GM12878 (cell line): Measurements from ENCODE around the gene UBL4A. TPM values are rescaled to one million over a fixed set of nuclear protein-coding genes. Genes with fewer than 3 reads are reported as not detected.

Source experiments
- ATAC-seq: fragments of 200-7000 bp; cut with Tn5 transposase; 3 replicates; pipeline ENCODE4 v1.9.1; 2020; ENCODE audit warnings: mild to moderate bottlenecking, moderate library complexity
- BruUV-seq: library from RNA; stranded (reverse); fragments of 400-500 nt; replicated peaks from 2 replicates; lab custom pipeline; 2021; lab: Mats Ljungman, UMichigan
- CTCF ChIA-PET: fragments of 300-600 bp; sonication (Branson Sonifier 250); formaldehyde crosslinking; extraction: SDS; loops from one replicate; lab custom pipeline; 2021; ENCODE audit warnings: inconsistent platforms; lab: Yijun Ruan, JAX
- POLR2A ChIA-PET: fragments of 350-600 bp; formaldehyde crosslinking; extraction: SDS; loops from one replicate; lab custom pipeline; 2021; ENCODE audit warnings: inconsistent platforms; lab: Charles Lee
- RAD21 ChIA-PET: fragments of 300-600 bp; sonication (Branson Sonifier 250); formaldehyde crosslinking; loops from one replicate; lab custom pipeline; 2023; ENCODE audit warnings: antibody characterized with exemption; ENCODE audit not compliant: unreplicated experiment; lab: Charles Lee
- SMC1A ChIA-PET: fragments of 300-600 bp; sonication (Branson Sonifier 250); formaldehyde crosslinking; loops from one replicate; lab custom pipeline; 2023; ENCODE audit not compliant: unreplicated experiment, uncharacterized antibody; lab: Charles Lee
- DNase-seq: peaks from one replicate; pipeline ENCODE4 v3.0.0-alpha.2; 2011; ENCODE audit warnings: low read depth, low spot score
- FAIRE-seq: peaks from 3 replicates; lab custom pipeline; 2011; peaks lifted over from hg19 to GRCh38; lab: Jason Lieb, UNC
- H2AFZ ChIP-seq: 2 replicates; pipeline ENCODE4 v1.6.0; 2011; ENCODE audit warnings: low read depth, low read length, control low read depth; ENCODE audit not compliant: control insufficient read depth
- H3K27ac ChIP-seq: 2 replicates; pipeline ENCODE4 v1.5.1; 2011; ENCODE audit warnings: control low read depth; ENCODE audit not compliant: control insufficient read depth, insufficient read depth
- H3K27me3 ChIP-seq, 2 experiments: replicated peaks in 1 of 2; 2 replicates each; pipeline versions ENCODE4 v1.6.0 to v1.6.1; 2011; ENCODE audit warnings: low read length in 1 of 2; ENCODE audit not compliant: control insufficient read depth in 2 of 2, insufficient read depth in 2 of 2
- H3K36me3 ChIP-seq, 2 experiments: 2 replicates each; pipeline ENCODE4 v1.5.1; 2011; ENCODE audit warnings: low read length in 1 of 2; ENCODE audit not compliant: control insufficient read depth in 2 of 2, insufficient read depth in 2 of 2
- H3K4me1 ChIP-seq: 2 replicates; pipeline ENCODE4 v1.6.1; 2011; ENCODE audit warnings: mild to moderate bottlenecking, low read length, moderate library complexity, mixed read lengths; ENCODE audit not compliant: control insufficient read depth, insufficient read depth
- H3K4me2 ChIP-seq: 2 replicates; pipeline ENCODE4 v1.6.0; 2011; ENCODE audit warnings: control low read depth; ENCODE audit not compliant: control insufficient read depth, insufficient read depth
- H3K4me3 ChIP-seq: fragments of 200-600 bp; sonication (generic); 2 replicates; pipeline ENCODE4 v1.5.1; 2016
- H3K79me2 ChIP-seq: 2 replicates; pipeline ENCODE4 v1.6.0; 2011; ENCODE audit warnings: low read length; ENCODE audit not compliant: control insufficient read depth, insufficient read depth
- H3K9ac ChIP-seq: 2 replicates; pipeline ENCODE4 v1.8.0; 2011; ENCODE audit warnings: low read length, control low read depth, mixed read lengths; ENCODE audit not compliant: control insufficient read depth, insufficient read depth
- H3K9me3 ChIP-seq: replicated peaks from 3 replicates; pipeline ENCODE4 v1.5.1; 2011; ENCODE audit warnings: mild to moderate bottlenecking, low read length; ENCODE audit not compliant: control insufficient read depth, insufficient read depth
- H4K20me1 ChIP-seq: 2 replicates; pipeline ENCODE4 v1.6.0; 2011; ENCODE audit not compliant: control insufficient read depth, insufficient read depth
- CBX5 ChIP-seq: sonication (generic); IDR thresholded peaks from 2 replicates; pipeline ENCODE4 v1.6.1; 2016; ENCODE audit warnings: low read depth, moderate library complexity, mild to moderate bottlenecking, inconsistent platforms
- CREB1 ChIP-seq: IDR thresholded peaks from 2 replicates; pipeline ENCODE4 v1.6.1; 2012; ENCODE audit warnings: low read depth, mild to moderate bottlenecking, inconsistent platforms
- EED ChIP-seq: sonication (generic); IDR thresholded peaks from 2 replicates; pipeline ENCODE4 v1.6.1; 2016; ENCODE audit warnings: antibody characterized with exemption, low read depth
- HDGF ChIP-seq: fragments of 450-650 bp; IDR thresholded peaks from 2 replicates; pipeline ENCODE4 v1.6.1; 2016; ENCODE audit warnings: antibody characterized with exemption
- IKZF1 ChIP-seq: fragments of 450-650 bp; conservative IDR thresholded peaks from 2 replicates; pipeline ENCODE4 v1.6.1; 2017; ENCODE audit warnings: antibody characterized with exemption, mild to moderate bottlenecking
- IRF3 ChIP-seq: fragments of 450-650 bp; IDR thresholded peaks from 2 replicates; pipeline ENCODE4 v1.6.1; 2014; ENCODE audit warnings: mild to moderate bottlenecking
- JUND ChIP-seq: IDR thresholded peaks from 2 replicates; pipeline ENCODE4 v1.6.1; 2012; ENCODE audit warnings: low read depth, mild to moderate bottlenecking, low read length, improper control_type of control experiment, moderate library complexity
- KLF5 ChIP-seq: fragments of 450-650 bp; IDR thresholded peaks from 2 replicates; pipeline ENCODE4 v1.6.1; 2014; ENCODE audit warnings: mild to moderate bottlenecking; ENCODE audit not compliant: partially characterized antibody
- MXI1 ChIP-seq: fragments of 150-350 bp; IDR thresholded peaks from 2 replicates; pipeline ENCODE4 v1.6.1; 2011; ENCODE audit warnings: low read depth, mild to moderate bottlenecking, inconsistent platforms, low read length, improper control_type of control experiment
- NBN ChIP-seq: fragments of 450-650 bp; IDR thresholded peaks from 2 replicates; pipeline ENCODE4 v1.6.1; 2016
- POU2F2 ChIP-seq: IDR thresholded peaks from 3 replicates; pipeline ENCODE4 v1.6.1; 2011; ENCODE audit warnings: low read depth, mild to moderate bottlenecking, low read length, borderline replicate concordance
- RAD21 ChIP-seq: IDR thresholded peaks from 2 replicates; pipeline ENCODE4 v1.6.1; 2011; ENCODE audit warnings: mild to moderate bottlenecking, low read depth, low read length, moderate library complexity; ENCODE audit not compliant: insufficient read depth
- RELA ChIP-seq: fragments of 450-650 bp; IDR thresholded peaks from 2 replicates; pipeline ENCODE4 v1.8.0; 2014; ENCODE audit warnings: borderline replicate concordance; ENCODE audit not compliant: partially characterized antibody
- RFX5 ChIP-seq: IDR thresholded peaks from 2 replicates; pipeline ENCODE4 v1.6.1; 2011; ENCODE audit warnings: low read depth, low read length, improper control_type of control experiment
- SMC3 ChIP-seq: IDR thresholded peaks from 2 replicates; pipeline ENCODE4 v1.6.1; 2011; ENCODE audit warnings: low read length, improper control_type of control experiment, borderline replicate concordance
- SPI1 ChIP-seq: IDR thresholded peaks from 2 replicates; pipeline ENCODE4 v1.6.1; 2011; ENCODE audit warnings: low read depth, mild to moderate bottlenecking, low read length, moderate library complexity, borderline replicate concordance; ENCODE audit not compliant: insufficient read depth
- STAT1 ChIP-seq: fragments of 450-650 bp; conservative IDR thresholded peaks from 2 replicates; pipeline ENCODE4 v1.6.1; 2014; ENCODE audit warnings: antibody characterized with exemption, mild to moderate bottlenecking
- TCF3 ChIP-seq: IDR thresholded peaks from 2 replicates; pipeline ENCODE4 v1.6.1; 2012; ENCODE audit warnings: low read depth, mild to moderate bottlenecking, low read length, borderline replicate concordance; ENCODE audit not compliant: insufficient read depth
- TCF7 ChIP-seq: IDR thresholded peaks from 2 replicates; pipeline ENCODE4 v1.6.1; 2014; ENCODE audit warnings: antibody characterized with exemption, borderline replicate concordance
- ZNF384 ChIP-seq: IDR thresholded peaks from 2 replicates; pipeline ENCODE4 v1.6.1; 2012; ENCODE audit warnings: low read depth, mild to moderate bottlenecking, low read length, improper control_type of control experiment, borderline replicate concordance
- WGBS: methylation state at CpG from one replicate; pipeline ENCODE4 v1.1.6; 2016; ENCODE audit warnings: low lambda C conversion rate; ENCODE audit not compliant: insufficient replicate concordance, insufficient coverage; ENCODE audit errors: missing lambda C conversion rate; 5-methylcytosine and 5-hydroxymethylcytosine counted together
- in situ Hi-C: fragments of 300-500 bp; cut with MboI; formaldehyde crosslinking; loops from 9 replicates; pipeline ENCODE4 v1.14.3; 2018; ENCODE audit warnings: mixed read lengths
- intact Hi-C: fragments of 100-400 bp; cut with micrococcal nuclease; formaldehyde crosslinking; loops from one replicate; pipeline ENCODE4 v1.14.2; 2022; ENCODE audit not compliant: unreplicated experiment
- polyA plus RNA-seq, 11 experiments: library from polyadenylated mRNA; depleted of rRNA in 4 of 11; unstranded in 6 of 11; stranded (reverse) in 5 of 11; fragments of >200 nt; fragmentation: Nextera tagmentation in 4 of 11; fragmentation: Illumina TruSeq in 1 of 11; extraction: Ambion mirVana in 4 of 11; extraction: Trizol in 1 of 11; gene quantifications; 1 replicate in 1 of 11; 2 replicates in 10 of 11; pipeline versions ENCODE4 v1.2.1 to v1.2.3, GENCODE V29; 2011 to 2016; ENCODE audit warnings: inconsistent platforms in 2 of 11, missing spikeins in 2 of 11, low read depth in 1 of 11
- total RNA-seq, 4 experiments: library from RNA; depleted of rRNA in 3 of 4; stranded (reverse); fragments of >200 nt in 3 of 4; fragmentation: Illumina TruSeq in 1 of 4; extraction: Trizol in 1 of 4; gene quantifications; 2 replicates each; pipeline versions ENCODE4 v1.2.1 to v1.2.3, GENCODE V29; 2013 to 2021
- TF ChIP-seq, protein P1 (sequence below): fragments of 450-650 bp; IDR thresholded peaks from 2 replicates; pipeline ENCODE4 v1.6.1; 2016; ENCODE audit warnings: mild to moderate bottlenecking

UBL4A gene
- total and polyA plus RNA-seq, 10 of the 15 experiments (the other 5 are each of a cell fraction or from before 2014, with no cell fraction given) = 4.2 to 49.9 (median 34.0) TPM

GRCh38 chrX:154534526-154535322 lies 48.3 kb upstream of the UBL4A start:
- POLR2A ChIA-PET = interaction anchor here (0.7 kb wide), 1 partner anchor 162 kb away, joined by 5 read pairs; no protein-coding TSS in a partner anchor
- in situ Hi-C loops = loop anchor here (5.0 to 25.0 kb wide), 3 partner anchors 157 to 1577 kb away; partner anchors contain the start of genes EMD and OPN1LW
- peak; percentile 100 for TF ChIP-seq SMC3
- TF ChIP-seq STAT1 = peak; percentile 92; the same call in 1 of the 2 replicates
- peak; percentile 84; the same call in 2 of the 3 replicates for TF ChIP-seq POU2F2
- TF ChIP-seq RFX5 = 0 out of 2 replicates have a peak, but pooled peaks have one; percentile 27
- peak; percentile 29; the same call in 1 of the 2 replicates for TF ChIP-seq SPI1
- TF ChIP-seq IRF3 = 0 out of 2 replicates have a peak, but pooled peaks have one; percentile 50
- TF ChIP-seq MXI1 = peak; percentile 71; the same call in 1 of the 2 replicates
- no peak; the same call in 1 of the 2 replicates for TF ChIP-seq ZNF384
- TF ChIP-seq HDGF = peak; percentile 50; the same call in 1 of the 2 replicates
- no peak for TF ChIP-seq KLF5
- TF ChIP-seq, protein P1, sequence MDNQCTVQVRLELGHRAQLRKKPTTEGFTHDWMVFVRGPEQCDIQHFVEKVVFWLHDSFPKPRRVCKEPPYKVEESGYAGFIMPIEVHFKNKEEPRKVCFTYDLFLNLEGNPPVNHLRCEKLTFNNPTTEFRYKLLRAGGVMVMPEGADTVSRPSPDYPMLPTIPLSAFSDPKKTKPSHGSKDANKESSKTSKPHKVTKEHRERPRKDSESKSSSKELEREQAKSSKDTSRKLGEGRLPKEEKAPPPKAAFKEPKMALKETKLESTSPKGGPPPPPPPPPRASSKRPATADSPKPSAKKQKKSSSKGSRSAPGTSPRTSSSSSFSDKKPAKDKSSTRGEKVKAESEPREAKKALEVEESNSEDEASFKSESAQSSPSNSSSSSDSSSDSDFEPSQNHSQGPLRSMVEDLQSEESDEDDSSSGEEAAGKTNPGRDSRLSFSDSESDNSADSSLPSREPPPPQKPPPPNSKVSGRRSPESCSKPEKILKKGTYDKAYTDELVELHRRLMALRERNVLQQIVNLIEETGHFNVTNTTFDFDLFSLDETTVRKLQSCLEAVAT = 0 out of 2 replicates have a peak, but pooled peaks have one; percentile 27
- peak; percentile 47; the same call in 1 of the 2 replicates for TF ChIP-seq IKZF1
- TF ChIP-seq CBX5 = peak; percentile 53; the same call in 1 of the 2 replicates
- TF ChIP-seq NBN = peak; percentile 82
- TF ChIP-seq RAD21 = peak; percentile 100
- TF ChIP-seq TCF7 = no peak
- peak; percentile 38; the same call in 1 of the 2 replicates for TF ChIP-seq EED
- no peak for TF ChIP-seq CREB1
- no peak for TF ChIP-seq TCF3
- TF ChIP-seq RELA = peak; percentile 100
- peak; percentile 18; the same call in 1 of the 2 replicates for TF ChIP-seq JUND

More at GRCh38 chrX:154534526-154535322, 48.3 kb upstream of the UBL4A start:
- DNase-seq (peak; percentile 38), FAIRE-seq (peak; percentile 90), ATAC-seq (peak; percentile 99)
- Histone ChIP-seq H3K27me3 (no peaks in the 10 kb centered on the region), H3K4me3 (no peak overlapping the region), H2AFZ (no peak overlapping the region), H3K4me2 (peak overlapping the region; percentile 44; the same call in 1 of the 2 replicates), H3K9ac (no peak overlapping the region), H3K4me1 (peaks cover 5% of the 10 kb centered on the region), H3K79me2 (no peaks in the 10 kb centered on the region), H4K20me1 (no peaks in the 10 kb centered on the region), H3K9me3 (no peaks in the 10 kb centered on the region), H3K27ac (peak overlapping the region; percentile 62), H3K36me3 (peaks cover 4 to 8% of the 10 kb centered on the region in 2 experiments)
- intact Hi-C loops = loop anchor here (2.0 kb wide), 2 partner anchors 162 to 218 kb away; no protein-coding TSS in a partner anchor
- ChIA-PET RAD21 (interaction anchor here (1.6 to 2.0 kb wide), 2 partner anchors 160 to 161 kb away, joined by 3 to 11 read pairs; no protein-coding TSS in a partner anchor), CTCF (interaction anchor here (0.6 to 2.2 kb wide), 4 partner anchors 9 to 399 kb away, joined by 3 to 18 read pairs (median 6); no protein-coding TSS in a partner anchor), SMC1A (interaction anchor here (1.0 to 1.4 kb wide), 2 partner anchors 9 to 161 kb away, joined by 4 read pairs; no protein-coding TSS in a partner anchor)
- no TSS peak for BruUV-seq
- 23% methylated on average over 25 of the region's 34 CpGs for WGBS
